ENCODE data around the gene ADAMTS2.

- TF ChIP-seq EZH2 (IDR thresholded peaks at IDR 0.05; ENCODE audit: low read depth, low read length, severe bottlenecking) (no peak), TBP (IDR thresholded peaks at IDR 0.05; ENCODE audit: low read depth, low read length) (no peak), CTCF (IDR thresholded peaks at IDR 0.05; ENCODE audit: control extremely low read depth in 1 of 3, insufficient read depth in 1 of 3, low read depth in 1 of 3, low read length in 3 of 3) (no peak), MAX (IDR thresholded peaks at IDR 0.05) (no peak), RAD21 (IDR thresholded peaks at IDR 0.05 in 1 of 2, conservative IDR thresholded peaks at IDR 0.05 in 1 of 2; ENCODE audit: low read depth in 2 of 2, low read length in 2 of 2) (no peak), CBX5 (IDR thresholded peaks at IDR 0.05; ENCODE audit: low read depth, low read length) (no peak)
Measured at GRCh38 chr5:179346875-179347274, 1.6 kb upstream of the ADAMTS2 start.
